Gastroesophageal sphincter (tissue), 3 donors: ENCODE measurements around the gene CHD6.

ENCODE experiments used
- EP300 ChIP-seq: sonication (generic); formaldehyde crosslinking; IDR thresholded peaks from one replicate; pipeline ENCODE4 v1.6.1; 2017; ENCODE audit warnings: antibody characterized with exemption, mild to moderate bottlenecking
- POLR2A ChIP-seq, 2 donors: fragments of 450-650 bp; IDR thresholded peaks; one replicate each; pipeline ENCODE4 v1.6.1; 2017; ENCODE audit warnings: antibody characterized with exemption in 2 of 2, mild to moderate bottlenecking in 2 of 2, moderate library complexity in 1 of 2
- POLR2AphosphoS5 ChIP-seq: sonication (generic); formaldehyde crosslinking; IDR thresholded peaks from one replicate; pipeline ENCODE4 v1.6.1; 2017; ENCODE audit warnings: antibody characterized with exemption
- TF ChIP-seq, protein P1 (sequence below), 4 experiments: fragments of 200-600 bp in 2 of 4; fragments of 450-650 bp in 2 of 4; sonication (generic) in 1 of 4; IDR thresholded peaks; one replicate each; pipeline ENCODE4 v1.5.1; 2017 to 2019; ENCODE audit warnings: antibody characterized with exemption in 4 of 4, mild to moderate bottlenecking in 2 of 4, moderate library complexity in 2 of 4

DNA sequence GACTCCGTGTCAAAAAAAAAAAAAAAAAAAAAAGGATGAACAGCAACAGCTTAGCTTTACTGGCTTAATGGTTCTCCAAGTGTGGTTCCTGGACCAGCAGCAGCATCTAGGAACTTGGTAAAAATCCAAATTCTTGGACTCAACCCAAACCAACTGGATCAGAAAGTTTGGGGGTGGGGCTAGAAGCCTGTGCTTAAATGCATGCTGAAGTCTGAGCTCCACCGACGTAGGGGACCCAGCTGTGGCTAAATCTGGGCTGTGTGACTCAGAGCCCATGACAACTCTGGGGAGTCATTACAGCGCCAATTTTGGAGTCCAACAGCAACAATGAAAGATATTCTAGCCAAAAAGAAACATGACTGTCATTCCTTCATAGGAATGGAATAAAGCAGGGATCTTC is 13.6 kb upstream of the CHD6 start:
- no peak for TF ChIP-seq POLR2A (IDR thresholded peaks at IDR 0.05)
- TF ChIP-seq, protein P1, sequence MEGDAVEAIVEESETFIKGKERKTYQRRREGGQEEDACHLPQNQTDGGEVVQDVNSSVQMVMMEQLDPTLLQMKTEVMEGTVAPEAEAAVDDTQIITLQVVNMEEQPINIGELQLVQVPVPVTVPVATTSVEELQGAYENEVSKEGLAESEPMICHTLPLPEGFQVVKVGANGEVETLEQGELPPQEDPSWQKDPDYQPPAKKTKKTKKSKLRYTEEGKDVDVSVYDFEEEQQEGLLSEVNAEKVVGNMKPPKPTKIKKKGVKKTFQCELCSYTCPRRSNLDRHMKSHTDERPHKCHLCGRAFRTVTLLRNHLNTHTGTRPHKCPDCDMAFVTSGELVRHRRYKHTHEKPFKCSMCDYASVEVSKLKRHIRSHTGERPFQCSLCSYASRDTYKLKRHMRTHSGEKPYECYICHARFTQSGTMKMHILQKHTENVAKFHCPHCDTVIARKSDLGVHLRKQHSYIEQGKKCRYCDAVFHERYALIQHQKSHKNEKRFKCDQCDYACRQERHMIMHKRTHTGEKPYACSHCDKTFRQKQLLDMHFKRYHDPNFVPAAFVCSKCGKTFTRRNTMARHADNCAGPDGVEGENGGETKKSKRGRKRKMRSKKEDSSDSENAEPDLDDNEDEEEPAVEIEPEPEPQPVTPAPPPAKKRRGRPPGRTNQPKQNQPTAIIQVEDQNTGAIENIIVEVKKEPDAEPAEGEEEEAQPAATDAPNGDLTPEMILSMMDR (IDR thresholded peaks at IDR 0.05), result no peak
- TF ChIP-seq POLR2AphosphoS5, result no peak
- no peak for TF ChIP-seq EP300
